NCI-H1092 (cell line): ENCODE measurements around the gene RALA.

ENCODE experiments used
- DNase-seq: peaks from one replicate; lab custom pipeline; 2025; lab: John Stamatoyannopoulos, UW

Gene RALA, protein sequence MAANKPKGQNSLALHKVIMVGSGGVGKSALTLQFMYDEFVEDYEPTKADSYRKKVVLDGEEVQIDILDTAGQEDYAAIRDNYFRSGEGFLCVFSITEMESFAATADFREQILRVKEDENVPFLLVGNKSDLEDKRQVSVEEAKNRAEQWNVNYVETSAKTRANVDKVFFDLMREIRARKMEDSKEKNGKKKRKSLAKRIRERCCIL

DNA sequence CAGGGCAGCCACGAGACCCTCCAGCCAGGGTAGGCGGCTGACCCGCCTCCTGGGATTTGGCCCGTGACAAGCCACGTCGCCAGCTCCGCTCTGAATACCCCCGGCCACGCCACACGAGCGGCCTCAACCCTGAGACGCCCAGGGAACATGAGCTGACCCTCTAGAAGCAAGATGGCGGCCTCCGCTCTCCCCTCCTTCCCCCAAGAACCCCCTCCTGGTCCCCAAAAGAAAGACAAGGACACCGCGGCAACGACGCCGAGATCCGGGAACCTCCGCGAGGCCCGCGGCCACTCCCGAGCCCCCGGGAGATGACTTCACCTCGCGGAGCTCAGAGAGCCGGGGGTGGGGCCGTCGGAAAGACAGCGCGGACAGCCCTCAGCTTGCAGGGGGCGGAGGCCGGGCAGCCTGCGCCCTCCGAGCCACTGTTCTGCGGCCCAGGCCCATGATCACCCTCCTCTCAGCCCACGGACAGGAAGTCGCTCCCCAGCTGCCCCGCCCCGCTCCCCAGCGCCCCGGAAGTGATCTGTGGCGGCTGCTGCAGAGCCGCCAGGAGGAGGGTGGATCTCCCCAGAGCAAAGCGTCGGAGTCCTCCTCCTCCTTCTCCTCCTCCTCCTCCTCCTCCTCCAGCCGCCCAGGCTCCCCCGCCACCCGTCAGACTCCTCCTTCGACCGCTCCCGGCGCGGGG lies at the start of gene RALA:
Gene RALA (plus strand): TSS at position 526 of the 685 bp plus-strand sequence. CDS start 63,096 bp downstream, outside the sequence.
- DNase-seq = peak; percentile 88

- no peak for DNase-seq
Measured at GRCh38 chr7:39574673-39575349, 48.6 kb upstream of the RALA start.

- DNase-seq = no peak
Measured at GRCh38 chr7:39577229-39577874, 46.0 kb upstream of the RALA start.

- DNase-seq = peak; percentile 84
Measured at GRCh38 chr7:39580149-39580874, 43.1 kb upstream of the RALA start.

DNA sequence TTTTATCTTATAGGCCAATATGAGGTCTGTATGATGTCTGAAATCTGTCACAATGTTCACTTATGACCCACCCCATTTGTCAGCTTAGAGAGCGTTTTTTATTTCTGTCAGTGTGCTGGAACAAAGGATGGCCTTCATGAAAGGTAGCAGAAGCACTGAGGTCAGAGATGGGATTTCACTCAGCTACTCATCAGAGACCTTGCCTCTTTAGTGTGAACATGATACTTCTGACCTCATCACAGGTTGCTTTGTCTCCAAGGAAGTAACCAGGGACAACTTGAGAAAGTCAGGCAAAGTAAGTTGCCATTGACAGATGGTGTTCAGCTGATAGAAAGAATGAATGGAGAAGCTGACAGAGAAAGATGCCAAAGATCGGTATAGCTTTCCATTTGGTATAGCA lies 40.8 kb upstream of the RALA start:
- DNase-seq = no peak

GRCh38 chr7:39583539-39583938 lies 39.8 kb upstream of the RALA start:
- DNase-seq = no peak

DNA sequence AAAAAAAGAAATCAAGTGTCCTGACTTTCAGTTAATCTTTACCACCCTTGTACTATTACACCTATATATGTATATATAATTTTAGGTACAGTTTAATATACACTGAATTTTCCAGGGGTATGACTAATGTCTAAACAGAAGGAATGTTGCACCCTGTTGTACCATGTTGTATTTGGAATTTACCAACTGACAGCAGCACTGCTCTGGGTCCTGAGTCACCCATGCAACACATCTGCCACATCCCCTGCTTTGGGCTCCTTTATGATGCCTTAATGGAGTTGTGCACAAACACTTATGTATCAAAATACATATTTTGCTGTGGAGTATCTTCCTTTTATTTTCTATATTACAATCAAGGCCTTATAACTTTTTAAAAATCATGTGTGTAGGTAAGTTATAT lies 36.0 kb upstream of the RALA start:
- DNase-seq = no peak

DNA sequence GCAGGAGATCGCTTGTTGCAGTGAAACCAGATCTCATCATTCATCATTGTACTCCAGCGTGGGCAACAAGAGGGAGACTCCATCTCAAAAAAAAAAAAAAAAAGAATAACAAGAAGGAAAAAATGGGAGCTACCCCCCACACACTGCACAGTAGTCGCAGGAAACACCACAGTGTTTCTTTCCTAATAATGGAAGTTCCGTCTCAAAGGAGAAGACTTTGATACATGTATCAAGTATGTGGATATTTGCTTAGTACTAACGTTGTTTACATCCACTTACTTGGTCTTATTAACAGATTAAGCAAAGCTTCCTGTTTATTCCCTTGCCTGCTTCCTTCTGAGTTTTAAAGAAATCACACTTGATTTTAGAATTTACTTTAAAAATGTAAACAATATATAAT lies 35.0 kb upstream of the RALA start:
- no peak for DNase-seq

DNA sequence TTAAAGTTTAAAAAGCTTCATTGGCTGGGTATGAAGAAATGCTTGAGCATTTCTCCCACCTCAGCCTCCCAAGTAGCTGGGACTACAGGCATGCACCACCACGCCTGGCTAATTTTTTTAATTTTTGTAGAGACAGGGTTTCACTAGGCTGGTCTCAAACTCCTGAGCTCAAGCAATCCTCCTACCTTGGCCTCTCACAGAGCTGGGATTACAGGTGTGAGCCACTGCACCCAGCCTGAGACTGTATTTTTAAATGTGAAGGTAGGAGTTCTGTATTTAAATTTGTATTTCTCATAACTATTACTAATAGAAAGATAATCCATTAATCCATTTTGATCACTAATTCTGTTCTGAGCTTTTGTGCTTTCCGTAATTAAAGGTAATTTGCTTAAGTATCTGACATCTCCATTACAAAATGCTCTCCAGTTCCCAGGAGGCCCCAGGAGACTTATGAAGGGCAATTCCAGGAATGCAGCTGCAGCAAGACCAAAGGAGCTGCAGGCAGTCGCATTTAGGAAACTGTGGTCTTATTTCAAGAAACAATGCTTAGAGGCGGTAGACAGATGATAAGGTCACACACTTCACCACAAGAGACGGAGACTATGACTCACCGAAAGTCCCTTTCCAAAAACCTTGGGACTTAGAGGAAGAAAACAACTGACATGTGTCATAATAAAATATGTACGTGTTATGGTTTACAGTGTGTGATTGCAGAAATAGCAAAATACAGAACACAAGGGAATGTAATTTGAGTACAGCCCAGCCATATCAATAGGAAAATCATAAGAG lies 33.9 kb upstream of the RALA start:
- DNase-seq = no peak

DNA sequence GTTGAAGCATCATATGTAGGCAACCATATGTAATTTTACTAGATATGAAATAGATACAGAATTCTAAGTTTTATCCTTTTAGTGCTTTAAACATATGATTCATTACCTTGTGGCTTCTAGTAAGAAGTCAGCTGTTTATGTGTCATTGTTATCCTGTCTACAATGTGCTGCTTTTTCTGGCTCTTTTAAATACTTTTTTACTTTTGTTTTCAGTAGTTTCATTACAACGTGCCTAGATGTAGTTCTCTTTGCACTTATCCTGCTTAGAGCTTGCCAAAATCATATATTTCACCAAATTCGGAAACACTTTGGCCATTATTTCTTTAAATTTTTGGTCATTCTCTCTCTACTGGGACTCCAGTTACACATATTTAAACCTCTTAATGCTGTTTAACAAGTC lies 30.8 kb upstream of the RALA start:
- DNase-seq = no peak

GRCh38 chr7:39594988-39595620 lies 28.3 kb upstream of the RALA start:
- peak; percentile 43 for DNase-seq

DNA sequence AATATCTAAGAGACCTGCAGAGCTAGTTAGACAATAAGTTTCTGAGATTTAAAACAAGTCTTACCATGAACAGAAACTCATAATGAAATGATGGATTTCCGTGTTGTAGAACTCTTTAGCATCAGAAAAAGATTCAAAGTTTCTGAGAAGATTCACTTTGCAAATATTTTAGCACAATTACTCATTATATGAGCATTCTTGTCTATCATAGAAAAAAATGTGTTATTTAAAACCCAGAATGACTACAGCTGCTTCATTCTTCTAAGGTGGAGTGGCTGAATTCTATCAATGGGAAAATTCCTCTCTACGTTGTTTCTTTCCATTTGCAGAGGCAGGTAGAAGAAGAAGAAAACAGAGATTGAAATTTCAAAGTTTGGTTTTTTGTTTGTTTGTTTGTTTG lies 21.0 kb upstream of the RALA start:
- DNase-seq = no peak

DNA sequence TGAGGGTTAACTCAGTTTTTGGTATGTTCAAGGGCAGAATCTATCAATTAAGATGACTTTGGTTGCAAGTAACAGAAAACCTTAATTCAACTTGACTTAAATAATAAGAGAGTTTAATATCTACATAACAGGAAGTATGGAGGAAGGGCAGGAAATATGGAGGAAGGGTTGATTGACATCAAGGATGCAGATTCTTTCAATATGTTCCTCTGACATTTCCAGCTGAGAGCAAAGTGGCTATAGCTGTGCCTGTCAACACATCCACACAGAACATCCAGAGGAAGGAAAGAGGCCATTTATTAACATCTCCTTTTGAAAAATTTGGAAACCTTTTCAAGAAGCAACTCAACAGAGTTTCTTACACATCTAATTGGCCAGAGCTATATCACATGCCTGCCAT lies 19.4 kb upstream of the RALA start:
- DNase-seq = no peak

DNA sequence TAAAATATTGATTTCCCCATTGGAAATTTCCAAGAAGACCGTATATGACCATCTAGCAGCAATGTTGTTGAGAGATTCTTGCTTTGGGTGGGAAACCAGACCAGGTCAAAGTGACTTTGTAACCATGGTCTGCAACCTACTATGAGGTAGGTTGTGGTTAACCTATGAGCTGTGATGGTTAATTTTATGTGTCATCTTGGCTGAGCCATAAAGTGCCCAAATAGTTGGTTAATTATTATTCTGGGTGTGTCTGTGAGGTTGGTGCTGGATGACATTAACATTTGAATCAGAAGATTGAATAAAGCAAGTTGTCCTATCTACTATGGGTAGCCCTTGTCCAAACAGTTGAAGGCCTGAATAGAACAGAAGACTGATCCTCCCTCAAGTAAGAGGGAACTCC lies 18.3 kb upstream of the RALA start:
- DNase-seq = no peak

- no peak for DNase-seq
Measured at GRCh38 chr7:39606352-39606751, 17.0 kb upstream of the RALA start.

- no peak for DNase-seq
Measured at GRCh38 chr7:39606941-39607340, 16.4 kb upstream of the RALA start.

GRCh38 chr7:39607865-39608264 lies 15.5 kb upstream of the RALA start:
- no peak for DNase-seq

GRCh38 chr7:39608278-39608677 lies 15.1 kb upstream of the RALA start:
- no peak for DNase-seq

- no peak for DNase-seq
Measured at GRCh38 chr7:39609113-39609934, 14.0 kb upstream of the RALA start.

DNA sequence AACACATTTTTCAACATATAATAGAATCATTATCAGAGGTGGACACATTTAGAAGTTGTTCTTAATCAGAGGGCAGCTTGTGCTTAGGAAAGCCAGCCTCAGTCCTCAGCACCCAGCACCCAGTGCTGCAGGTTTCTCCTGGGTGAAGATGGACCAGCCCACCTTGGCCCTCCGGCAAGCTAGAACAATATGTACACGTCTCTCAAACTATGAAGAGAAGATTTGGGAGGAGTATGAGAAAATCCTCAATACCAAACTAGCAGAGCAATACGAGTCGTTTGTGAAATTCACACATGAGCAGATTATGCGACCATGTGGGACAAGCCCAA lies 13.5 kb upstream of the RALA start:
- DNase-seq = no peak
